Stimulated activated CD8-positive, alpha-beta memory T cell treated with anti-CD3 and anti-CD28 coated beads, Interleukin-12 subunit alpha, Interleukin-12 subunit beta, amount 100 ng/mL, for 4 hours (primary cell): ENCODE measurements around the gene PLSCR1.
"Not testable (repeated sequence)": the region's sequence is repeated elsewhere in the genome, so short reads cannot be mapped to it uniquely, and the experiment has no call there.

Experiments used
- DNase-seq: peaks from one replicate; pipeline ENCODE4 v3.0.0-alpha.2; 2020; ENCODE audit warnings: low read depth

Gene PLSCR1

DNA sequence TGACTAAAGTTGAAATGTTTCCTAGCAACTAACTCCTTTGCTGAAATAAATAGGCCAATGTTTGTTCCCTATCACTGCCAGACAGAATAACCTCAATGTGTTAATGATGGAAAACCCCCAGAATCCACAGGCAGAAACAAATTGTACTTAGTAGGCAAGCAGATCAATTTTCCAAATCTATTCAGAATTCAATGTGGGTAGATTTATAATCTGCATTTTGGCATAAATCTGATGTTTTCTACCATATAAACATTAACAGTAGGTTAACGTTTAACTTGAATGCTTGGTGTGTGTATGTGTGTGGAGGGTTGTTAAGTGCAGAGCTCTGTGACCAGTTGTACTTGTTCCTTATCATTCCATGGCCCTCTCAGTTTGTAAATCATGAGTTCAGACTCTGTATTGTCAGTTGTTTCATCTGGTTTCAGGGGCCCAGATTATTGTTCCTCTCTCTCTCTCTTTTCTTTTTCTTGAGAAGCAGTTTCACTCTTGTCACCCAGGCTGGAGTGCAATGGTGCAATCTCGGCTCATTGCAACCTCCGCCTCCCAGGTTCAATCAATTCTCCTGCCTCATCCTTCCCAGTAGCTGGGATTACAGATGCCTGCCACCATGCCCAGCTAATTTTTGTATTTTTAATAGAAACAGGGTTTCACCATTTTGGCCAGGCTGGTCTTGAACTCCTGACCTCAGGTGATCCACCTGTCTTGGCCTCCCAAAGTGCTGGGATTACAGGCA lies 32.8 kb downstream of the PLSCR1 start:
- DNase-seq: no peak

DNA sequence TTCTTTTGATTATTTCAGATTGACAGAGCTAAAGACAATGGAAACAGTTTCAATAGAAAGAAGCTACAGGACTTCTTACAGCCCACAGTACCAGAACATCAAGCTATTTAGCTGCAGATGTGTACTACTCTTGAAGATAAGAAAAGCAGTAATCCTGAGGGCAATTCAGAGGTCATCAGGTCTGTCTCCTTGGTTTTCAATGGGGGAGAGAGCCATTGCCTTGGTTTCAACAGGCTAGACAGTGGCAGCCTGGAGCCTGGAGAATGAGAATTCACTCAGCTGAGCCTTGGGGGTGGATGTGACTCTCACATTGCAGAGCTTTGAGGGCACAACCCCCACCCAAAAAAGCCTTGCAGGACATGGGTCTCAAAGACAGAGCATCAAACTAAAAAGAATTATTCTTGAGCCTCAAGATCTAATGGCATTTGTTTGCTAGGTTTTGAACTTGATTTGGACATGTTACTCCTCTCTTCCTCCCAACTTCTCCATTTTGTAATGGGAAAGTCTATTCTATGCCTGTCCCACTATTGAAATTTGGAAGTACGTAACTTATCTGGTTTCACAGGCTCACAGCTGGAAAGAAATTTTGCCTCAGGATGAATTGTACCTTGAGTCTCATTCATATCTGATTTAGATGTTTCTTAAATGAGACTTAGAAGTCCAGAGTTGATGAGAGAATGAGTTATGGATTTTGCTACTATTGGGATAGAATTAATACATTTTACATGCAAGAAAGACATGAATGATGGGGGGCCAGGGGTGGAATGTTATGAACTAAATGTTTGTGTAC lies 36.9 kb downstream of the PLSCR1 start:
- no peak for DNase-seq

DNA sequence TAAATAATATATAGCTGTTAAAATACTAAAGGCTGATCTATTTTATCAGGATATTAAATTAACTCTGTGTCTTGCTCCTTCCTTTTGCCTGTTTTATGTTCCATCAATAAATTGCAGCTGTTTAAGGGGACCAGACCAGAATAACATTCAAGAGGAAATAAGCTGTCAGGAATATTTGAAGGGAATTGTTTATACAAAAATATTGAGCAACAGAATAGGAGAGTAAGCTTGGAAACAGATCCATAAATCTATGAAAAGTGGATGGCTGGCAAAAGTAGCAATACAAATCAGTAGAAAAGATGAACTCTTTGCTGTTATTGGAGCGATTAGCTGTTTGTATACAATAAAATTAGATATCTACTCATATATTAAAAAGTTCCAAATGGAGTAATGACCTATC lies 38.9 kb downstream of the PLSCR1 start:
- DNase-seq: no peak

DNA sequence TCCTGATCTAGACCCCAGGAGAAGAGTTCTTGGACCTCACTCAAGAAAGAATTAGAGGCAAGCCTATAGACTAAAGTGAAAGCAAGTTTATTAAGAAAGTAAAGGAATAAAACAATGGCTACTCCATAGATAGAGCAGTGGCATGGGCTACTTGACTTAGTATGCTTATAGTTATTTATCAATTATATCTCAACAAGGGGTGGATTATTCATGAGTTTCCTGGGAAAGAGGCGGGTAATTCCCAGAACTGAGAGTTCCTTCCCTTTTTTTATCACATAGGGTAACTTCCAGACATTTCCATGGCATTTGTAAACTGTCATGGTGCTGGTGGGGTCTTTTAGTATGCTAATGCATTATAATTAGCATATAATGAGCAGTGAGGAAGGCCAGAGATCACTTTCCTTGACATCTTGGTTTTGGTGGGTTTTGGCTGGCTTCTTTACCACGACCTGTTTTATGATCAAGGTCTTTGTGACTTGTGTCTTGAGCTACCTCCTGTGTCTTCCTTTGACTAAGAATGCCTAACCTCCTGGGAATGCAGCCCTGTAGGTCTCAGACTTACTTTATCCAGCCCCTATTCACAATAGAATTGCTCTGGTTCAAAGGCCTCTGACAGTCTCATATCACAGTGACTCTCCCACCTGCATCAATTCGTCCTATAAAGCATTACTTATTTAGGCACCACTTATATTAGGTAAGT lies 39.8 kb downstream of the PLSCR1 start:
- no peak for DNase-seq

DNA sequence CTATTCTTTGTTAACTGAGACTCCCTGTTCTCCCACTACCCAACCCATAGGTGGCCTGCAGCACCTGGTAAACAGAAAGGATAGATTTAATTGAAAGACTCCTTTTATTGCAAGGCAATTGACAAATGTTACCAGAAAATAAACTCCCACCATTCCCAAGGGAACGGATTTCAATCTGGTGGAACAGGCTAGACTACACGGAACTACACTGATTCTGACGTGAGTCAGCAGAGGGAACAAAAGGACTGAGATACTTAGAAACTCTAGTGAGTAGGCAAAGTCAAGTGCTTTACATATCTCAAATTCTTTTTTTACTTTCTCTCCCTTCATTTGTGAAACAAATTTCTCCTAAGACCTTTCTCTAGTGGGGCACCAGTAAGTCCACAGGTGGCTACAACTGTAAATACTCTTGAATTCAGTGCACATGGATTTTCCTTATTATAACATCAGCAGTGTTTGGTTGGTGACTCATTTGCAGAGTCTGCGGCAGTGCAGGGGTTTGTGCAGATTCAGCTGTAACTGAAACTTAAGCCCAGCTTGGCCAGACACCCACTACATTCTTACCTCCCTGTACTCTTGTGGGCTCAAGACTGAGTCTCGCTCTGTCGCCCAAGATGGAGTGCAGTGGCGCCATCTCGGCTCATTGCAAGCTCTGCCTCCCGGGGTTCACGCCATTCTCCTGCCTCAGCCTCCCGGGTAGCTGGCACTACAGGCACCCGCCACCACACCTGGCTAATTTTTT lies 40.8 kb downstream of the PLSCR1 start:
- DNase-seq: no peak

DNA sequence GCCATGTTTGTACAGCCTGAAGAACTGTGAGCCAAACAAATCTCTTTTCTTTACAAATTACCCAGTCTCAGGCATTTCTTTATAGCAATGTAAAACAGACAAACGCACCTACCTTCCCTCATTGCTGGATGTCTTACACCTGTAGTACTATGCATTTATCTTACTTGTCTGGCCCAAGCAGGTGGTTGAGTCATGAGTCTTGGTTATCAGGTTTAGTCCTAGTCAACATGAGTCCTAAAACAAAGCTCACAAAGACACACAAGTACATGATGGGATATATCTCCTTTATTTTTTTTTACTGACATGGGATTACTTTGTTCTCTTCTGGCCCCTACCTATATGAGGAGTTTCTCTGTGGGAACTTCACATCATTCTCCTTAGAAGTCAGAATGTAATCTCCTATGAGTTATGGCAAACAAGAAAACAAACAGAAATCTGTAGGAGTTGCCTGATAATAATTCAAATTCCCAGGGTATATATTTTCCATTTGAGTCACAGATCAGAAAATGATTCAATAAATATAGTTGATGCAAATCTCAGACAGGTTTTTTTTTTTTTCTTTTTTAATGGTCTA lies 41.4 kb downstream of the PLSCR1 start:
- DNase-seq: no peak

DNA sequence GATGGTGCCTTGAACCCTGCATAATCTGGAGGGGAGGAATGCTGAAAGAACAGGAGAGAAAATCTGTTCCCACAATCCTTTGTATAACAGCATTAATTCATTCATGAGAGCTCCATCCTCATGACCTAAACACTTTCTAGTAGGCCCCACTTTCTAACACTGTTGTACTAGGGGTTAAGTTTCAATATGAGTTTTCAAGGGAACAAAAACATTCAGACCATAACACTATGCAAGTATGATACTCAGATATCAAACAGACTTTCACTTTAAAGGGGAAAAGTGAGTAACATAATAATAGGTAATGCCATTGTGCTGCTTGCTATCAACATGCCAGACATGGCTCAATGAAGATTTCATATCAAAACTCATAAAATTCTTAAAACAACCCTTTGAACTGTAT lies 42.7 kb downstream of the PLSCR1 start:
- DNase-seq: no peak

DNA sequence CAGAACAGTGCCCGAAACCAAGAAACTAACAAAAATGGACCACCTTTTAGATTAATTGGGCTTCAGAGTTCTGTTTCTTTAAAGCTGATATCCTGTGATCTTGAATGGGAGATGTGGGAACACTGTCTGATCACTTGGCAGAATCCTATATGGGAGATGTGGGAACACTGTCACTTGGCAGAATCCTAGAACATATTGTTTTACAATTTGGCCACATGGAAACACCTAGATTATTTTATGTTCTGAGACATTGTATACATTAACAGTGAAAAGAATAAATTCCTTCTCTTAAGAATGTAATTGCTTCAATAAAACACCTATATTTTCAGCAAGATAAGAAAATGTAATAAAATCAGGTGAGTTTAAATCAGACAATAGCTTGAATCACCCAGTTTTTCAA lies 44.7 kb downstream of the PLSCR1 start:
- no peak for DNase-seq

DNA sequence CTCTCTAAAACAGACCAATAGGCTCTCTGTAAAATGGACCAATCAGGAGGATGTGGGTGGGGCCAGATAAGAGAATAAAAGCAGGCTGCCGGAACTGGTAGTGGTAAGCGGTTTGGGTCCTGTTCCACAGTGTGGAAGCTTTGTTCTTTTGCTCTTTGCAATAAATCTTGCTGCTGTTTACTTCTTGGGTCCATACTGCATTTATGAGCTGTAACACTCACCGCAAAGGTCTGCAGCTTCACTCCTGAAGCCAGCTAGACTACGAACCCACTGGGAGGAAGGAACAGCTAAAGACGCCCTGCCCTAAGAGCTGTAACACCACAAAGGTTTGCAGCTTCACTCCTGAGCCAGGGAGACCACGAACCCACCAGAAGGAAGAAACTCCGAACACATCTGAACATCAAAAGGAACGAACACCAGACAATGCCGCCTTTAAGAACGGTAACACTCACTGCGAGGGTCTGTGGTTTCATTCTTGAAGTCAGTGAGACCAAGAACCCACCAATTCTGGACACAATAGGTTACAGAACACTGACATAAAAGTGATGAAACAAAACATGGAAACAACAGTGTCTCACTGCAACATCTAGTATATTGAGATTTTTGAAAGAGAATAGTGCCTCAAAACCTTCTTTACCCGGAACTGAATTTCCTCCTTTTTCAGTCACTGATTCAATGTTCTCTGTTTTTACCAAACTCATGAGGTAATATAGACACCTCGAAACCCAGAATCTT lies 46.2 kb downstream of the PLSCR1 start:
- DNase-seq: no peak

DNA sequence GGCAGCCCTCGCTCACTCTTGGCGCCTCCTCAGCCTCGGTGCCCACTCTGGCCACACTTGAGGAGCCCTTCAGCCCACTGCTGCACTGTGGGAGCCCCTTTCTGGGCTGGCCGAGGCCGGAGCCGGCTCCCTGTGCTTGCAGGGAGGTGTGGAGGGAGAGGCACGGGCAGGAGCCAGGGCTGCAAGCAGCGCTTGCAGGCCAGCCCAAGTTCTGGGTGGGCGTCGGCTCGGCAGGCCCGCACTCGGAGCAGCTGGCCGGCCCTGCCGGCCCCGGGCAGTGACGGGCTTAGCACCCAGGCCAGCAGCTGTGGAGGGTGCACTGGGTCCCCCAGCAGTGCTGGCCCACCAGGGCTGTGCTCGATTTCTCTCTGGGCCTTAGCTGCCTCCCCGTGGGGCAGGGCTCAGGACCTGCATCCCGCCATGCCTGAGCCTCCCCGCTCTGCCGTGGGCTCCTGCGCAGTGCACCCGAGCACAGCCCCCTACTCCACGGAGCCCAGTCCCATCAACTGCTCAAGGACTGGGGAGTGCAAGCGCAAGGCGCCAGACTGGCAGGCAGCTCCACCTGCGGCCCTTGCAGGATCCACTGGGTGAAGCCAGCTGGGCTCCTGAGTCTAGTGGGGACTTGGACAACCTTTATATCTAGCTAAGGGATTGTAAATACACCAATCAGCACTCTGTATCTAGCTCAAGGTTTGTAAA lies 47.1 kb downstream of the PLSCR1 start:
- not testable (repeated sequence) for DNase-seq

DNA sequence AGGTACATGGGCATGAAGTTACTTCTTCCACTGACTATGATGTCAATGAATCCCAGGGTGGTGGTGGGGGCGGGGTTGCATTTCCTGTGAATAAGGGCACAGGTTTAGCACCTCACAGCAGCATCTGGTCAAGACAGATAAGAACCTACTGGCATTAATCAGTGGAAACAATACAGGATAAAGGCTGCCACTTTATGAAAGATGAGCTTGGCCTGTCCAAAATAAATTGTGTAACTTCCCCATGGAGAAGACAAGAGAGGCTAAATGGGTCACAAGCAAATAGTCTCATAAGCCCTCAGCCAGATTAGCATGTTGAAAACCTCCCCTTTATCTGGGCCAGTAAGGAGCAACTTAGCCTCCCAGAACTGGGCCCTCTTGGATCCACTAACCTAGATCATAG lies 47.7 kb downstream of the PLSCR1 start:
- no peak for DNase-seq

DNA sequence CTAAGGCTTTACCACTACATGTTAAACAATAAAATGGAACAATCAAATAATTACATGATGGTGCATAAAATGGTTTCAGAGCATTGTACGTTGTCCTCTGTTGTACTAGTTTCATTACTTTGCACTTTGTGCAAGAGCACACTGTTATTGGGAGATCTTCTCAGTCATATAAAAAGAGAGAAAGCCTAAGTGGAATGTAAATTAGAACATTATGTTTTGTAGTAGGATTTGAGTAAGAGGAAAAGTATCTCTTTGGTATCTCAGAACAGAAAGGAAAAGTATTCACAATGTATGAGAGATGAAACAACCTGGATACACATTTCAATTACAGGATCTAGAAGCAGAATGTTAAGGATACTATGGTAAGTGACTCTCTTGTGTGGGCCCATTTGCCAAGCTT lies 48.2 kb downstream of the PLSCR1 start:
- no peak for DNase-seq

DNA sequence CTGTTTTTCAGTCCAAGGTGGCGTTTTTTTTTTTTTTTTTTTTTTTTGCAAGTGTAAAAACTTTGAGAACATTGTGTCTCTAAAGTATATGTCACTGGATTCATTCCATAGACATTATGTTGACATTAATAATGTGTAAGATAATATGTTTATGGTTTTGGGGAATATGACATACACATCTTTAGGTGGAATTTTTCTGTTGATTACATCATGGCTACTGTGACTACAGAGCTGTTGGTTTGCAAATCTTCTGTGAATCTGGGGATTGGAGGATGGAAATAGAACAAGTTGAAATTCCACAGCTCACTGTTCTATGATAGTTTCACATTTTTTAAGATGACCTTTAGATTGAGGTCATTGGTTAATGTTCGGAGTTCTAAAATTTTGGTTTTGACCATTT lies 50.6 kb downstream of the PLSCR1 start:
- DNase-seq: no peak

DNA sequence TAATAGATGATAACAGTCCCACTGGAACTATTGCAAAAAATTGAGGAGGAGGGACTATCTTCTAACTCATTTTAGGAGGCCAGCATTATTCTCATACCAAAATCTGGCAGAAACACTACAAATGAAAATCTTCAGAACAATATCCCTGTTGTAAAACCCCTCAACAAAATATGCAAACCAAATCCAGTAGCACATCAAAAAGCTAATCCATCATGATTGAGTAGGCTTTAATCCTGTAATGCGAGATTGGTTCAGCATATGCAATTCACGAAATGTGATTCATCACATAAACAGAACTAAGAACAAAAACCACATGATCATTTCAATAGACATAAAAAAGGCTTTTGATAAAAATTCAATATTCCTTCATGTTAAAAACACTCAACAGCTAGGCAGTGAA lies 51.2 kb downstream of the PLSCR1 start:
- no peak for DNase-seq

DNA sequence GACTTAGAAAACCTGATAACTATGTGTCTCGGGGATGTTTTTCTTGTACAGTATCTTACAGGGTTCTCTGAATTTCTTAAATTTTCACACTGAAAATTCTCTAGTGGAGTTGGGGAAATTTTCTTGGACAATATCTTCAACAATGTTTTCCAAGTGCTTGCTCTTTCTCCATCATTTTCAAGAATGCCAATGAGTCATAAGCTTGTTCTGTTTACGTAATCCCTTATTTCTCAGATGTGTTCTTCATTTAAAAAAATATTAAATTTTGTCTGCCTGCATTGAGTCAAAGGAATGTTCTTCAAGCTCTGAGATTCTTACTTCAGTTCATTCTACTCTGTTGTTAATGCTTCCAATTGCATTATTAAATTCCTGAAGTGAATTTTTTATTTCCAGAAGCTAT lies 53.1 kb downstream of the PLSCR1 start:
- DNase-seq: no peak

DNA sequence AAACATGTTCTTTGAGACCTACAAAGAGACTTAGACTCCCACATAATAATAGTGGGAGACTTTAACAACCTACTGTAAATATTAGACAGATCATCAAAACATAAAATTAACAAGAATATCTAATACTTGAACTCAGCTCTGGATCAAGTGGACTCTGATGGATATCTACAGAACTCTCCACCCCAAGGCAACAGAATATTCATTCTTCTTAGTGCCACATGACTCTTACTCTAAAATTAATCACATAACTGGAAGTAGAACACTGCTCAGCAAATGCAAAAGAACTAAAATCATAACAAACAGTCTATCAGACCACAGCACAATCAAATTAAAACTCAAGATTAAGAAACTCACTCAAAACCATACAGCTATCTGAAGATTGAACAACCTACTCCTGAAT lies 59.1 kb downstream of the PLSCR1 start:
- no peak for DNase-seq

DNA sequence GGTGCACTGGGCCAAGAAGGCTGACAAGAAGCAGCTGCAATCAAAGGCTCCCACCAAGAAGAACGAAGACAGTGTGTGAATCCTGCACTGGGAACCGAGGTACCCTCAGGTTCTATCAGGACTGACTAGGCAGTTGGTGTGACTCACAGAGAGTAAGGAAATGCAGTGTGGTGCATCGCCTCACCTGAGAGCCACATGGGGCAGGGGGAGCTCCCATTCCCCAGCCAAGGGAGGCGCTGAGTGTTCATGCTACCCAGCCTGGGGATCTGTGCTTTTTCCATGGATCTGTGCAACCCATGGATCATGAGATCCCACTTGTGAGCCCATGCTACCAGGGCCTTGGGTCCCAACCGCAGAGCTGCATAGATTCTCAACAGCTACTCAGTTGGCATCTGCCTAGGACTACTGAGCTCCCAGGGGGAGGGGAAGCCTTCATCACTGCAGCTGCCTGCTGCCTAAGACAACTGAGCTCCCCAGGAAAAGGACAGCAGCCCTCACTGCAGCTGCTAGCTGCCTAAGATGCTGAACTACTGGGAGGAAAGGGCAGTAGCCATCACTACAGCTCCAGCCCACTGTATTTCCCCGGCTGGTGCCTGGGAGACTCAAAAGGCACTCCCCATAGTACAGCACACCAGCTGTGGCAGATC lies 68.2 kb downstream of the PLSCR1 start:
- DNase-seq: no peak

DNA sequence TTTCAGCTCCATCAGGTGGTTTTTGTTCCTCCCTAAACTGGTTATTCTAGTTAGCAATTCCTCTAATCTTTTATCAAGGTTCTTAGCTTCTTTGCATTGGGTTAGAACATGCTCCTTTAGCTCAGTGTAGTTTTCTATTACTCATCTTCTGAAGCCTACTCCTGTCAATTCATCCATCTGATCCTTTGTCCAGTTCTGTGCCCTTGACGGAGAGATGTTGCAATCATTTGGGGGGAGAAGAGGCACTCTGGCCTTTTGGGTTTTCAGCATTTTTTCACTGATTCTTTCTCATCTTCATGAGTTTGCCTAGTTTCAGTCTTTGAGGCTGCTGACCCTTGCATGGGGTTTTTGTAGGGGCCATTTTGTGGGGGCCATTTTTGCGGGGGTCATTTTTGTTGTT lies 69.4 kb downstream of the PLSCR1 start:
- not testable (repeated sequence) for DNase-seq

DNA sequence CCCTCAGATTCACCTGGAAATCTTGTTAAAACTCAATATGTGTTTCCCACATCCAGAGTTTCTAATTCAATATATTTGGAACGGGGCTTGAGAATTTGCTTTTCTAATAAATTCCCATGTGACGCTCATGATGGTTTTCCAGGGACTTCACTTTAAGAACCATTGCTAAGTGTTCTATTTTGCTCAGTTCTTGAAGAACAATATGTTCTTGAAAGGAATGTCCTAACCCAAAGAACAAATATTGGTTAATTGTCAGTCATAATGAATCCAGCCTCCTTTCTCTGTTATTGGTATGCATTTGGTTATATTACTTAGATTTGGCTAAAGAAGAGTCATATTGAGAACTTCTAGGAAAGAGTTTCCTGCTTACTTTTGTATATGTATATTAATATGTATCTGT lies 70.7 kb downstream of the PLSCR1 start:
- DNase-seq: no peak

DNA sequence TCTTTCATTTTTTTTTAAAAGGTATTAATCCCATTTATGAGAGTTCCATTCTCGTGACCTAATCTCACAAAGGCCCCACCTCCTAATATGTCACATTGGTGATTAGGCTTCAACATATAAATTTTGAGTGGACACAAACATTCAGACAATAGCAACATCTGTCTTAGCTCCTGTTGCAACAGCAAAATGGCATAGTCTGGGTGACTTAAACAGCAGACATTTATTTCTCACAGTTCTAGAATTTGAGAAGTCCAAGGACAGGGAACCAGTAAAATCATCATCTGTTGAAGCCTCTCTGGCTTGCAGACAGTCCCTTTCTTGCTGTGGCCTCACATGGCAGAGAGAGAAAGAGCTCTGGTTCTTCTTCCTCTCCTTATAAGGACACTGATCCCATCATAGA lies 71.8 kb downstream of the PLSCR1 start:
- no peak for DNase-seq
